DMS 273 treated with DMSO at 0.1 percent for 48 hours (cell line): Measurements from ENCODE around the gene FERMT3.

Experiments
- DNase-seq: peaks from one replicate; lab custom pipeline; 2025; lab: John Stamatoyannopoulos, UW

Gene FERMT3

GRCh38 chr11:64220798-64221197 lies 14.3 kb downstream of the FERMT3 start:
- DNase-seq, result no peak

DNA sequence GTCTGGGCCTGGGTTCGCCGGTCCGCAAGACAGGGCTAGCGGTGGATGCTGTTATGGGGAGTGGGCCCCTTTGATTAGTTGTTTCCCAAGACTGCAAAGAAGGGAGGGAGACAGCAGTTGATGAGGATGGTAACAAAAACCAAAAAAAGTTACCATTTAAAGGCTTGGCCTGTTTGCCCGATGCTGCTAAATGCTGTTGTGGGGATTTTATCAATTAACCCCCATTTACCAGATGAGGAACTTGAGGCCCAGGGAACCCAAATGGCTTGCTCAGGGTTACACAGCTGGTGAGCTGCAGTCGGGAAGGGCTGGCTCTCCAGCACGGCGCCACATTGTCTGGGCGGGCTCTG lies 16.1 kb downstream of the FERMT3 start:
- DNase-seq, result peak; percentile 29

DNA sequence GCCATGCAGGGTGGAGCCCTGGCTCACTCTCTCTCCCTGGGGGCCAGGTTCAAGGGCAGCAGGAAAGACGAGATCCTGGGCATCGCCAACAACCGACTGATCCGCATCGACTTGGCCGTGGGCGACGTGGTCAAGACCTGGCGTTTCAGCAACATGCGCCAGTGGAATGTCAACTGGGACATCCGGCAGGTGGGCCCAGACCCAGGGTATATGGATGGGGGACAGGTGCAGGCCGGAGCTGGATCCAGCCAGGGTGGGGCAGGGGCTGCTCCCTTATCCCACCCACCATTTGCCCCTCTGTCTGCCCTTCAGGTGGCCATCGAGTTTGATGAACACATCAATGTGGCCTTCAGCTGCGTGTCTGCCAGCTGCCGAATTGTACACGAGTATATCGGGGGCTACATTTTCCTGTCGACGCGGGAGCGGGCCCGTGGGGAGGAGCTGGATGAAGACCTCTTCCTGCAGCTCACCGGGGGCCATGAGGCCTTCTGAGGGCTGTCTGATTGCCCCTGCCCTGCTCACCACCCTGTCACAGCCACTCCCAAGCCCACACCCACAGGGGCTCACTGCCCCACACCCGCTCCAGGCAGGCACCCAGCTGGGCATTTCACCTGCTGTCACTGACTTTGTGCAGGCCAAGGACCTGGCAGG lies 16.6 kb downstream of the FERMT3 start:
- DNase-seq, result no peak

GRCh38 chr11:64224151-64224890 lies 17.8 kb downstream of the FERMT3 start:
- no peak for DNase-seq

GRCh38 chr11:64224891-64225607 lies 18.5 kb downstream of the FERMT3 start:
- no peak for DNase-seq

DNA sequence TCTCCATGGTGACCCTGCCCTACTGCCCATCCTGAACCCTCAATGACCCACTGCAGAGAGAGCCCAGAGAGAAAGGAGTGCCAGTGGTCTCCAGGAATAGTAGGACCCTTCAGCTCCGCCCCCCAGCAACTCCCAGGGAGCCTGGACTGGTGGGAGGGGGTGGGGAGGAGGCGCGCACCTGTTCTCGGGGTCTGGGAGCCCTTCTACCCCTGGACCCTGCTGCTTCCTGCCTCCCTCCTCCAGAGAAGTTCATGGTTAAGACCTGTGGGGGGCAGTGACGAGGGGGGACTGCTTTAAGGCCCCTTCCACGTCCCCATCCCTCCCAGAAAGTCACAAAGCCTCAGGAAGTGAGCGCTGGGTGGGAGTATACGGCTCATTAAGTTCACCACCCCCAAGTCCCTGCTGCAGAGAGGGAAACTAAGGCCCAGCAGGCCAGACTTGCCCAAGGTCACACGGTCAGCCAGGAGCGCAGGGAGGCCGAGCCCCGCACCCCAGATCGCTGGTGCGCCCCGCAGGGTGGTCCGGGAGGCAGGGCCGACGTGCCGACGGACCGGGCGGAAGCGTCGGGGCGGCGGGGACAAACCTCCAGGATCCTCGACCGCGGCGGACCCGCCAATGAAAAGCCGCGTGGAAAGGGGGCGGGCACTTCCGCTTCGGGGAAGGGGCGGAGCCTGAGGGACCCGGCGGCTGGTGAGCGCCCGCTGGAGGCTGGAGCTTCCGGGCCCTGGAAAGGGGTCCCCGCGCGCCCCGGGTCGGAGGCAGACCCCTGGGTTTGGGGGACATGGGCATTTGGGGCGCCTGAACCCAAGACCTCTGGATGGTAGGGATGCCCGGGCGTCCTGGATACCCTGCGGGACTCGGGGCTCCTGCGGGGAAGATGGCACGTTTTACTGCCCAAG lies 19.3 kb downstream of the FERMT3 start, which contains the start of the genes NUDT22 and TRPT1:
Gene NUDT22, plus strand, starts transcription at position 667 of the 899 bp plus-strand sequence. CDS start 379 bp downstream, outside the sequence.
Gene TRPT1, minus strand, starts transcription at position 579 of the 899 bp plus-strand sequence. Its CDS starts 326 bp downstream, at position 253.
- DNase-seq, result peak; percentile 17

GRCh38 chr11:64226507-64227051 lies 20.1 kb downstream of the FERMT3 start:
- no peak for DNase-seq

DNA sequence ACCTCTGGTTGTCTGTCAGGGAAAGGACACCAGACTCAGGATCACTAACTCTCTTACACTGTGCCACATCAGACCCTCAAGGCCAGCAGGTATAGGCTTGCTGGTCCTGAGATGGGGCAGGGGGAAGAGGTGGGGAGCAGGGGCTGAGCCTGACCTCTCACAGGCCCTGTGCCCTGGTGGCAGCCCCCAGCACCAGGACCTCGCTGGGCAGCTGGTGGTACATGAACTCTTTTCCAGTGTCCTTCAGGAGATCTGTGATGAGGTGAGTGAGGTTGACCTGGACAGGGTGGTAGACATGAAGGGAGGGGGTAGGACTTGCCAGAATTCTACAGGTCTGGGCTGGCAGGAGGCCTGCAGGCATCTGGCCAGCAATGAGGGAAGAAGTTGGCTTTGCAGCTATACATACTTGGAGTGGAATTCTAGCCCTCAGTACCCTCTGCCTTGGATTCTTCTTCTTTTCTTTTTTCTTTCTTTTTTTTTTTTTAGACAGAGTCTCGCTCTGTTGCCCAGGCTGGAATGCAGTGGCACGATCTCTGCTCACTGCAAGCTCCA lies 21.0 kb downstream of the FERMT3 start:
- no peak for DNase-seq

DNA sequence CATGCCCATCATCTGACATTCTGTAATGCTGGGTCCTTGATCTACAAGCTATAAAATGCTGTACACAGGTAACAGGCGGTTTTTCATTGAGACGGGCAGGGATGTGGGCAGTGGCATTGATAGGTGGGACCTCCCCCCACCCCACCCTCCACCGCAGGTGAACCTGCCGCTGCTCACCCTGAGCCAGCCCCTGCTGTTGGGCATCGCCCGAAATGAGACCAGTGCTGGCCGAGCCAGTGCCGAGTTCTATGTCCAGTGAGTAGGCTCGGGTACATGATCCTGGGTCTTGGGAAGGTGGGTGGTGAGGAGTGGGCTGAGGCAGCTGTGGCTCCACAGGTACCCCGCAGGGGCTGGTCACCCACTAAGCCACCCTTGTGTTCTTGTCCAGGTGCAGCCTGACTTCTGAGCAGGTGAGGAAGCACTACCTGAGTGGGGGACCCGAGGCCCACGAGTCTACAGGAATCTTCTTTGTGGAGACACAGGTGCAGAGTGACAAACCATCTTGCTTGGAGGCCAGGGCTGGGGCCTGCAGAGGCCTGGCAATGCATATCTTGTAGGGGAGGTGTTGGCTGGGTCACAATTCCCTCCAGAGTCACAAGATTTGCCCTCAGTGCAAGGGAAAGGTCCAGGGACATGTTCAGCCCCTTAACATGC lies 22.7 kb downstream of the FERMT3 start:
- no peak for DNase-seq

DNA sequence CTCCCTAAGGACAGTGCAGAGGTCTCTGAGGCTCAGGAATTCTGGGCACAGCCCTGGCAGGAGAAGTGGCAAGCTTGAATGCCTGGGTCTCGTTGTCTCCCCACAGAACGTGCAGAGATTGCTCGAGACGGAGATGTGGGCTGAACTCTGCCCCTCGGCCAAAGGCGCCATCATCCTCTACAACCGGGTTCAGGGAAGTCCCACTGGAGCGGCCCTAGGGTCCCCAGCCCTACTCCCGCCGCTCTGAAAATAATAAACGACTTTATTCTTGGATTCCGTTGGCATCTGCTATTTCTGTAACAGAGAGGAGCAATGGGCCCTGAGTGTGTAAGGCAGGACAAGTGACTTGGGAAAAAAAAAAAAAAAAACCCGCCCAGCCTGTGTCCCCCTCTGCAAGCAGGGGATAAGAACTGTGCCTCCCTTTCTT lies 23.2 kb downstream of the FERMT3 start:
- DNase-seq, result no peak

DNA sequence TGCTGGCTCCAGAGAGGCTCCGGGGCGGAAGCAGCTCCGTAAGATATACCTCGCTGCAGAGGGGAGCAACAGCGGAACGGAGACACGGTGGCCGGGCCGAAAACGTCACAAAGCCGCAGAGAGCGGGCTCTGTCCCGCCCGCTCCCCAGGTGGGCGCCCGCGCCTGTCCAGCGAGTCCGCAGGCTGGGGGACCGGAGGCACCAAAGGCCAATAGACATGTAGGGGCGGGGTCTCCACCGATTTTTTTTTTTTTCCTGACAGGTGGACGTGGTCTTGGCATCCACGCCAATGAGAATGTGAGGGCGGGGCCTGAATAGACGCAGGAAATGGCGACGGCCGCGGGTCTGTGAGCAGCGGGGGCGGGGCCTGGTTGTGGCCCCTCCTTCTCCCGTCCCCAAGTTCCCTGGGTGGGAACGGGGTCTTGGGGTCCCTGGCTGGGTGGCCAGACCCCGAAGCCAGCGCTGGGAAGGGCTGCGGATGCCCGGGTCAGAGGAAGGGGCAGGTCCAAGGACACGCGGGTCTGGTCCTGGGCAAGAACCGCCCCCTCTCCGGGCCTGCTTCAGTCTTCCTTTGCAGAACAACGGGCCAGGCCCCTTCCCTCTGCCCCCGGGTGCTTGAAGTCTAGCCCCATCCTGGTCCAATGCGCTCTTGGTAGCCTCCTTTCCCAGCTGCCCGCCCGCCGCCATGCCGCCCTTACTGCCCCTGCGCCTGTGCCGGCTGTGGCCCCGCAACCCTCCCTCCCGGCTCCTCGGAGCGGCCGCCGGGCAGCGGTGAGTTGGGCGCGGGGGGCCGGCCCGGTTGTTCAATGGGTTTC lies 23.9 kb downstream of the FERMT3 start, which contains the start of gene DNAJC4:
Gene DNAJC4, plus strand, starts transcription at position 378 of the 814 bp plus-strand sequence. Its CDS starts 307 bp downstream, at position 685.
- peak; percentile 45 for DNase-seq

DNA sequence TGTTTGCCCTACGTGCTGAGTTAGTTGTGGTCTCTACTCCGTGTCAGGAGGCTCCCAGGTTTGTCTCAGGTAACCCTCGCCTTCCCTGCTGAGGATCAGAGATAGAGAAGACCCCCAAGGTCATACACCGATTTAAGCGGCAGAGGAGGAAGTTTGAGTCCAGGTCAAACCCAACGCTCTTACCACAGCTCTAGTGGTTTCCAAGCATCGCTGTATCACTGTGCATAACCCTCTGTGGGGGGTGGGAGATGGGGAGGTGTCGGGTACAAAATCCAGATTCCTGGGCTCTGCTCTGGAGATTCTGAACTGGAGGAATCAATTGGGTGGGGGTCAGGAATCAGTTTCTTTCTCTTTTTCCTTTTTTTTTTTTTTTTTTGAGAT lies 24.5 kb downstream of the FERMT3 start:
- DNase-seq, result no peak

- no peak for DNase-seq
Observed at GRCh38 chr11:64231546-64231945, 25.0 kb downstream of the FERMT3 start.

DNA sequence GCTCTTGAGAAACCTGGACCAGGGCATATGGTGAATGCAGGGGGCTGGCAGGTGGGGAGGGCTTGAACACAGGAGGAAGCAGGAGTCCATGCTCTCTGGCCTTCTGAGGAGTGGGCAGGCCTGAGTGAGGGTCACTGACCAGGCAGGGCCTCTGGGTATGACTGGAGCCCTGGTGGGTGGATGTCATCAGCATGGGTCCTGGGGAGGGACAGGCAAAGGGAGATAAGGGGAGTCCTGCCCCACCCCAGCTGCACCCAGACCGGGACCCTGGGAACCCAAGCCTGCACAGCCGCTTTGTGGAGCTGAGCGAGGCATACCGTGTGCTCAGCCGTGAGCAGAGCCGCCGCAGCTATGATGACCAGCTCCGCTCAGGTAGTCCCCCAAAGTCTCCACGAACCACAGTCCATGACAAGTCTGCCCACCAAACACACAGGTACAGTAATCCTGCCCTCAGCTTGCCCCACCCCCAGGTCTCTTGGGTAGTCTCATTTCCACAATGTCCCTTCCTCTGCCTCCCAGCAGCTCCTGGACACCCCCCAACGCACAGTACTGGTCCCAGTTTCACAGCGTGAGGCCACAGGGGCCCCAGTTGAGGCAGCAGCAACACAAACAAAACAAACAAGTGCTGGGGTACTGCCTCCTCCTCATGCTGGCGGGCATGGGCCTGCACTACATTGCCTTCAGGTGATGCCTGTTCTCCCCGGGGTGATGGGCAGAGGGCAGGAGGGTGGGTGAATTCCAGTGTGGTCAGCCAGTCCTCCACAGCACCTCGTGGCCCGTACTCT lies 25.9 kb downstream of the FERMT3 start:
- no peak for DNase-seq

DNA sequence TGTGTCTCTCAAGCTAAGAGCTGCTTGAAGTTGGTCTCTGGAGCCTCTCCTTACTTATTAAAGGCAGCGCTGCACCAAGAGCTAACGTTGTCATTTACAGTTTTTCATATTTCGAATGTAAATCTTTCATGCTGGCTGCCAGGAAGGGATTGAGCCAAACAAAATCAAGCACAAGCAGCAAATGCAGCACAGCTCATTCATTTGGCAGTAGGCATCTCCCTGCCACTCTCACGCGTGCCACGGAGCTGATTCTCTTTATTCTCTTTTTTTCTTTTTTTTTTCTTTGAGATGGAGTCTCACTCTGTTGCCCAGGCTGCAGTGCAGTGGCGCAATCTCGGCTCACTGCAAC lies 26.4 kb downstream of the FERMT3 start:
- no peak for DNase-seq

DNA sequence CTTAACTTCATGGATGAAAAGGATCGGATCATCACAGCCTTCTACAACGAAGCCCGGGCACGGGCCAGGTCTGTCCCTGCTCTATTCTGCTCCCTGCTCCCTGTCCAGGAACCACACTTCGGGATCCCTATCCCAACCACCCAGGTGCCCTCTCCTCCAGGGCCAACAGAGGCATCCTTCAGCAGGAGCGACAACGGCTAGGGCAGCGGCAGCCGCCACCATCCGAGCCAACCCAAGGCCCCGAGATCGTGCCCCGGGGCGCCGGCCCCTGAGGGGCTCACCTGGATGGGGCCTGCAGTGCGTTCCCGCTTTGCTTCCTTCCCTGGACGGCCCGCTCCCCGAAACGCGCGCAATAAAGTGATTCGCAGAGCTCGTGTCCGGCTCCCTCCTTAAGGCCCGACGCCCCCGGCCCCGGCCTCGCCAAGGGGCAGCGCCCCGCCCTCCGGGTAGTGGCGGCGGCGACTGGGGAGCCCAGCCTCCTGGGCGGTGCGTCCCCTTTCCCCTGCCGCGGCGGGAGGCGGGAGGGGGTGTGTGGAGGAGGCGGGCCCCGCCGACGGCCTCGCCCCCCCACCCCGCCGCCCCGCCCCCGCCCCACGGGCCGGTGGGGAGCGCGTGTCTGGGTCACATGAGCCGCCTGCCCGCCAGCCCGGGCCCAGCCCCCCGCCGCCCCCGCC lies 27.5 kb downstream of the FERMT3 start, which contains the start of gene VEGFB:
Gene VEGFB, plus strand, starts transcription at position 672 of the 674 bp plus-strand sequence. CDS start 250 bp downstream, outside the sequence.
- DNase-seq, result no peak

GRCh38 chr11:64234647-64235379 lies 28.3 kb downstream of the FERMT3 start:
- DNase-seq, result no peak
